SK-N-SH treated with all-trans-retinoic acid at 6 μM for 48 hours (cell line): Measurements from ENCODE around the gene PIP4K2C.
A peak's percentile ranks its signal among the peaks of the same experiment; 100 is the strongest.

Experiments
- ATAC-seq: fragments of 200-7000 bp; cut with Tn5 transposase; 3 replicates; pipeline ENCODE4 v1.9.1; 2020; ENCODE audit warnings: mild to moderate bottlenecking, moderate library complexity
- ARNTL ChIP-seq: fragments of 450-650 bp; formaldehyde crosslinking; IDR thresholded peaks from 2 replicates; pipeline ENCODE4 v1.5.0; 2020; ENCODE audit warnings: low read depth, mild to moderate bottlenecking, moderate library complexity, borderline replicate concordance
- BACH2 ChIP-seq: fragments of 250-450 bp; sonication (Bioruptor Pico); IDR thresholded peaks from 2 replicates; pipeline ENCODE4 v1.9.0; 2021; ENCODE audit warnings: mild to moderate bottlenecking, borderline replicate concordance
- CREB5 ChIP-seq: fragments of 250-450 bp; sonication (Bioruptor Pico); IDR thresholded peaks from 2 replicates; pipeline ENCODE4 v1.5.1; 2020; ENCODE audit warnings: low read depth, mild to moderate bottlenecking, moderate library complexity
- CSDC2 ChIP-seq: fragments of 250-450 bp; sonication (Bioruptor Pico); IDR thresholded peaks from 2 replicates; pipeline ENCODE4 v1.5.0; 2020; ENCODE audit warnings: mild to moderate bottlenecking, moderate library complexity
- ESRRG ChIP-seq: fragments of 250-450 bp; sonication (Bioruptor Pico); IDR thresholded peaks from 2 replicates; pipeline ENCODE4 v1.6.1; 2021; ENCODE audit warnings: mild to moderate bottlenecking
- GLIS3 ChIP-seq: fragments of 250-450 bp; sonication (Bioruptor Pico); IDR thresholded peaks from 2 replicates; pipeline ENCODE4 v1.5.0; 2020; ENCODE audit warnings: mild to moderate bottlenecking, moderate library complexity
- ISL1 ChIP-seq: fragments of 250-450 bp; sonication (Bioruptor Pico); IDR thresholded peaks from 2 replicates; pipeline ENCODE4 v2.1.2; 2022; ENCODE audit warnings: mild to moderate bottlenecking, moderate library complexity
- OSR1 ChIP-seq: fragments of 250-450 bp; sonication (Bioruptor Pico); IDR thresholded peaks from 2 replicates; pipeline ENCODE4 v1.8.0; 2022; ENCODE audit warnings: moderate library complexity, mild to moderate bottlenecking, inconsistent platforms
- PATZ1 ChIP-seq: fragments of 250-450 bp; sonication (Bioruptor Pico); IDR thresholded peaks from 2 replicates; pipeline ENCODE4 v1.8.0; 2020; ENCODE audit warnings: mild to moderate bottlenecking, moderate library complexity, borderline replicate concordance
- POU6F1 ChIP-seq: fragments of 250-450 bp; sonication (Bioruptor Pico); IDR thresholded peaks from 2 replicates; pipeline ENCODE4 v1.8.0; 2021; ENCODE audit warnings: low read depth, mild to moderate bottlenecking, moderate library complexity, borderline replicate concordance
- PPARA ChIP-seq: fragments of 250-450 bp; sonication (Bioruptor Pico); IDR thresholded peaks from 2 replicates; pipeline ENCODE4 v1.5.0; 2020; ENCODE audit warnings: mild to moderate bottlenecking, borderline replicate concordance
- RARB ChIP-seq: fragments of 250-450 bp; sonication (Bioruptor Pico); IDR thresholded peaks from 2 replicates; pipeline ENCODE4 v1.8.0; 2021; ENCODE audit warnings: mild to moderate bottlenecking, moderate library complexity
- SNAI2 ChIP-seq: fragments of 250-450 bp; sonication (Bioruptor Pico); IDR thresholded peaks from 2 replicates; pipeline ENCODE4 v1.5.0; 2020; ENCODE audit warnings: mild to moderate bottlenecking, moderate library complexity
- TCF4 ChIP-seq: fragments of 250-450 bp; sonication (Bioruptor Pico); IDR thresholded peaks from 2 replicates; pipeline ENCODE4 v1.8.0; 2021; ENCODE audit warnings: mild to moderate bottlenecking, moderate library complexity, borderline replicate concordance
- TSHZ2 ChIP-seq: fragments of 250-450 bp; sonication (Bioruptor Pico); IDR thresholded peaks from 2 replicates; pipeline ENCODE4 v1.5.0; 2020; ENCODE audit warnings: mild to moderate bottlenecking, moderate library complexity
- ZC3H10 ChIP-seq: fragments of 250-450 bp; sonication (Bioruptor Pico); IDR thresholded peaks from 2 replicates; pipeline ENCODE4 v1.5.1; 2021; ENCODE audit warnings: mild to moderate bottlenecking, moderate library complexity
- ZFP30 ChIP-seq: fragments of 450-650 bp; formaldehyde crosslinking; IDR thresholded peaks from 2 replicates; pipeline ENCODE4 v1.5.0; 2022; ENCODE audit warnings: mild to moderate bottlenecking, moderate library complexity
- ZNF565 ChIP-seq: fragments of 450-650 bp; formaldehyde crosslinking; conservative IDR thresholded peaks from 2 replicates; pipeline ENCODE4 v1.5.0; 2020; ENCODE audit warnings: low read depth, mild to moderate bottlenecking, moderate library complexity
- ZNF70 ChIP-seq: fragments of 450-650 bp; formaldehyde crosslinking; IDR thresholded peaks from 2 replicates; pipeline ENCODE4 v1.5.0; 2020; ENCODE audit warnings: mild to moderate bottlenecking, moderate library complexity
- ZNF8 ChIP-seq: fragments of 450-650 bp; formaldehyde crosslinking; IDR thresholded peaks from 2 replicates; pipeline ENCODE4 v1.5.0; 2020; ENCODE audit warnings: mild to moderate bottlenecking, moderate library complexity

The PIP4K2C gene

GRCh38 chr12:57600395-57600794 lies 9.4 kb downstream of the PIP4K2C start (continued):
- TF ChIP-seq SNAI2 (CRISPR knock-in tag) (no peak), ZNF8 (CRISPR knock-in tag) (no peak)

- ATAC-seq, result no peak
Measured at GRCh38 chr12:57602544-57602943, 11.6 kb downstream of the PIP4K2C start.

GRCh38 chr12:57603324-57603723 lies 12.3 kb downstream of the PIP4K2C start:
- TF ChIP-seq GLIS3 (CRISPR knock-in tag) (no peak), TCF4 (CRISPR knock-in tag) (no peak), OSR1 (CRISPR knock-in tag) (no peak), TSHZ2 (CRISPR knock-in tag) (no peak), ZNF70 (CRISPR knock-in tag) (no peak)
- ATAC-seq, result no peak

More at GRCh38 chr12:57602544-57602943, 11.6 kb downstream of the PIP4K2C start:
- no peak for TF ChIP-seq CSDC2
- no peak for TF ChIP-seq ARNTL (CRISPR knock-in tag)
- no peak for TF ChIP-seq BACH2 (CRISPR knock-in tag)
- TF ChIP-seq RARB (CRISPR knock-in tag), result no peak
- no peak for TF ChIP-seq ISL1 (CRISPR knock-in tag)
- no peak for TF ChIP-seq ZNF565 (CRISPR knock-in tag)
- no peak for TF ChIP-seq OSR1 (CRISPR knock-in tag)
- no peak for TF ChIP-seq GLIS3 (CRISPR knock-in tag)
- TF ChIP-seq CREB5 (CRISPR knock-in tag), result no peak
- TF ChIP-seq PATZ1 (CRISPR knock-in tag), result no peak
- TF ChIP-seq ZNF70 (CRISPR knock-in tag), result no peak
- TF ChIP-seq ESRRG (CRISPR knock-in tag), result no peak
- TF ChIP-seq ZC3H10 (CRISPR knock-in tag), result no peak
- TF ChIP-seq ZFP30 (CRISPR knock-in tag), result no peak
- TF ChIP-seq, all 23 proteins: peak for 0

GRCh38 chr12:57603815-57604453 lies 12.9 kb downstream of the PIP4K2C start:
- ATAC-seq, result peak; percentile 67
- TF ChIP-seq CSDC2 (no peak), ZFP30 (CRISPR knock-in tag) (no peak), TCF4 (CRISPR knock-in tag) (no peak), ZNF565 (CRISPR knock-in tag) (no peak), POU6F1 (CRISPR knock-in tag) (no peak), PPARA (no peak), RARB (CRISPR knock-in tag) (no peak)
- TF ChIP-seq, all 23 proteins: peak for 0
